ENCODE measurements around the gene RAB18. TPM values are rescaled to one million over a fixed set of nuclear protein-coding genes. Genes with fewer than 3 reads are reported as not detected.

Gene RAB18
- total RNA-seq, 1 experiment from 2014 or later: 68.1 TPM

- TF ChIP-seq EZH2 (IDR thresholded peaks at IDR 0.05) (no peak), MAX (IDR thresholded peaks at IDR 0.05) (no peak), EGR1 (IDR thresholded peaks at IDR 0.05; ENCODE audit: low read depth) (no peak), CTCF (IDR thresholded peaks at IDR 0.05 in 2 of 3, conservative IDR thresholded peaks at IDR 0.05 in 1 of 3; ENCODE audit: borderline replicate concordance in 1 of 3, insufficient read depth in 1 of 3, low read depth in 2 of 3, low read length in 2 of 3) (no peak), POLR2AphosphoS5 (IDR thresholded peaks at IDR 0.05; ENCODE audit: low read depth, low read length) (no peak), ZFX (IDR thresholded peaks at IDR 0.05) (no peak), FOSL1 (IDR thresholded peaks at IDR 0.05; ENCODE audit: low read depth) (no peak), ZBTB33 (IDR thresholded peaks at IDR 0.05; ENCODE audit: extremely low read depth, insufficient replicate concordance, low read length) (no peak), ZNF274 (IDR thresholded peaks at IDR 0.05; ENCODE audit: low read depth, low read length) (no peak), EZH2phosphoT487 (IDR thresholded peaks at IDR 0.05; ENCODE audit: borderline replicate concordance) (no peak), POLR2A (IDR thresholded peaks at IDR 0.05; ENCODE audit: borderline replicate concordance, extremely low read depth, insufficient read depth, insufficient read length) (no peak), CEBPB (IDR thresholded peaks at IDR 0.05; ENCODE audit: low read depth) (no peak), ELF1 (IDR thresholded peaks at IDR 0.05; ENCODE audit: borderline replicate concordance, low read depth) (no peak), ATF3 (IDR thresholded peaks at IDR 0.05) (no peak)
- Histone ChIP-seq H3K27ac (ENCODE audit: low read depth, low read length) (no peak overlapping the region), H3K27me3 (ENCODE audit: insufficient read depth, low read length) (no peaks in the 10 kb centered on the region), H3K9me2 (ENCODE audit: insufficient read depth) (no peaks in the 10 kb centered on the region), H3K9me3 (ENCODE audit: control insufficient read depth in 1 of 2, insufficient read depth in 1 of 2, low read depth in 1 of 2, low read length in 2 of 2) (no peaks in the 10 kb centered on the region), H2AFZ (ENCODE audit: low read depth, low read length, poor library complexity, severe bottlenecking) (no peak overlapping the region), H3K4me1 (ENCODE audit: control insufficient read depth in 1 of 2, insufficient read depth in 2 of 2, low read length in 2 of 2) (no peaks in the 10 kb centered on the region), H4K20me1 (ENCODE audit: insufficient read depth) (no peaks in the 10 kb centered on the region), H3K79me2 (ENCODE audit: insufficient read depth, low read length) (no peaks in the 10 kb centered on the region), H3K36me3 (ENCODE audit: control insufficient read depth in 1 of 2, insufficient read depth in 2 of 2, low read length in 2 of 2) (no peaks in the 10 kb centered on the region), H3K4me3 (replicated peaks in 1 of 2; ENCODE audit: low read depth in 1 of 2, low read length in 2 of 2) (no peak overlapping the region), H3K9ac (ENCODE audit: low read length) (no peak overlapping the region), H3K4me2 (ENCODE audit: low read length) (no peak overlapping the region)
- ATAC-seq (no peak), DNase-seq (ENCODE audit: low read depth, low spot score) (no peak)
- RAD21 ChIA-PET (ENCODE audit: low non-redundant PET in 1 of 2, low total read pairs in 2 of 2, uncharacterized antibody in 2 of 2, unreplicated experiment in 2 of 2): no interaction called here
- intact Hi-C loops (cut with micrococcal nuclease): no loop called here
- POLR2A ChIA-PET: no interaction called here
- no TSS peak for BruUV-seq (replicated peaks)
- CTCF ChIA-PET: no interaction called here
These were observed 60.8 kb downstream of the RAB18 start for GRCh38 chr10:27564880-27565279.

Data from HCT116 (cell line).